Activated CD4-positive, CD25-positive, alpha-beta regulatory T cell (primary cell): ENCODE measurements around the gene GID8.
"Not testable (repeated sequence)": the region's sequence is repeated elsewhere in the genome, so short reads cannot be mapped to it uniquely, and the experiment has no call there.

Source experiments
- DNase-seq, 4 experiments: peaks; one replicate each; lab custom pipeline; 2025; lab: John Stamatoyannopoulos, UW

Gene GID8

DNA sequence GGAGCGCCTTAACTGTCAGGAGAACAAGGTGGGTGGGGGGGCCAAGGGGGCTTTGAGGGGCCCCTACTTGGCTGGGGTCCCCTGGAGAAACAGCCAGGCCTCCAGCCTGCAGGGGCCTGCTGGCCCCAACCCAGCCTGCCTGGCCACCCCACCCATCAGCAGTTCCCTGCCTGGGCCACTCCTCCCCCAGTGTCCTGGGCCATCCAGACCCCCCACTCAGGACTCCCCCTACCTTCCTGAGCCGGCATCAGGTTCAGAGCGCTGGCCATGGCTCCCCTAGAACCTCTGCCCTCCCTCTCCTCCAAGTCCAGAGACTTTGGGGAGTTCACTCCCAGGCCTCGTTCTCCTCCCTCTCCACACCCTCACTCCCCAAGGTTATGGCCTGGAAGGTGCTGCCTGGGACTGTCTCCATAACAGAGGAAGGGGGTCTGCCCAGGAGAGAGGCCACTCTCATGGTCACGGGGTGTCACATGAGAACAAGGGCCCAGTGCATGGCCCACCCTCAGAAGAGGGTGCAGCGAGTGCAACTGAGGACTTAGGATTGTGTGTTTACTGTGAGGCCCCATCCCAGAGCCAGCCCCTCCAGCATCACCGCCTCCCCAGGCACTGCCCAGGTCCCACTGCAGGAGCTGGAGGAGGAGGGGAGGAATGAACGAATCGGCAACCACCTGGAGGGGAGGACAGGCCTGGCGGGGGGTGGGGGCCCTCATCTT is 20.6 kb downstream of the GID8 start:
- no peak for DNase-seq

DNA sequence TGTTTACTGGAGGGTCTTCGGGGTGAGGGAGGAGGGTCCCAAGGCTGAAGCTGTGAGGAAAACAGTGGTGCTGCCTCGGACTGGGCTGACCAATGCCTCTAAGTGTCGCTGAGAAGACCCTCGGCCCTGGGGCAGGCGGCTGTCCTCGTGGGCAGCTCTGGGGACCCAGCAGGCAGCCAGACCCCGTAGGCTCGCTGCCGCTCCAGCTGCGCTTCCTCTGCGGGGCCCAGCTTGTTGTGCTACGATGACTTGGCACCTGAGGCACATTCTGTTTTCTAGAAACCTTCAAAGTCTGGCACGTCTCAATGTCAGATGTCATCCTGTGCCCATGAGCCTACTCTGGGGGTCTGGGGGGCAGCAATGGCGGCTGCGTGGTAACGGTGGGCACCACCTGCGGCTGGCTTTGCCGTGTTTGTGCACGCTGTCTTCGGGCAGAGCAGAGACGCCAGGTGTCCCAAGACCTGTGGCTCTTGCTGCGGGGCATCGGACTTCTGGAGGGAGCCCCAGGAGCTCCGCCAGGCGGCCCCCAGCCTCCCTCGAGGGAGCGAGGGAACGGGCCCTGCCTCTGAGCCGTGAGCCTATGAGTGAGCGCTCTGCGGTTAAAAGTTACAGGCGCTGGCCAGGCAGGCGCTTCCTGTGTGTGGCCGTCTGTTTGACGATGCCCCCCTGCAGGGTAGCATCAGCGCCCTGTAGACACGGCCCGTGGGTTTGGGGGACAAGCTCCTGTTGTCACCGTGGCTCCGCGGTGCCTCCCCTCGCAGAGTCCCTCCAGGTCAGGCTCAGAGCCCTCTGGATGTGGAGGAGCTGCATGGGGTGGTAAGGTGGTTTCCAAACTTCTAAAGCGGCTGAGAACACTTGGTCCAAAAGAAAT is 21.4 kb downstream of the GID8 start:
- DNase-seq, result no peak

- DNase-seq, result no peak
Observed at GRCh38 chr20:62959998-62960436, 22.1 kb downstream of the GID8 start.

GRCh38 chr20:62960446-62961309 is 22.7 kb downstream of the GID8 start:
- not testable (repeated sequence) for DNase-seq

DNA sequence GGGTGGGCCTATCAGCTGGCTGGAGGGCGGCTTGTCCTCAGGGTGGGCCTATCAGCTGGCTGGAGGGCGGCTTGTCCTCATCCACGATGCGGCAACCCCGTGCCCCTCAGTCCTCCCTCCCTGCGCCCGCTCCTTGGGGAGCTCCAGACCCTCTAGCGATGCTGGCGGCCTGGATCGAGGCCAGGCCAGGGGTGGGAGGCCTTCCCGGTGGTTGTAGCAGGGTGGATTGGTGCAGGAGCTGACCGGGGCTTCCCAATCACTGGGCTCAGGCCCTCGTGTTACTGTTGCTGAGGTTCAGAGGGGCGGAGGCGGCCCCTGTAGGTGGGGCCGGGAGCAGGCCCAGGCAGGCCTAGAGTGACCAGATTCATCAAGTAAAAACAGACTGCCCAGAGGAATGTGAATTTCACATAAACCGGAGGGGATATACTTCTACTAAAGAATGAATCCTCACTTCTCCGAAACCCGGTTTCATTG is 23.4 kb downstream of the GID8 start:
- DNase-seq, result no peak

- DNase-seq, result no peak
Observed at GRCh38 chr20:62961799-62962198, 23.9 kb downstream of the GID8 start.

- no peak for DNase-seq
Observed at GRCh38 chr20:62962221-62962879, 24.4 kb downstream of the GID8 start.

GRCh38 chr20:62962891-62963613 is 25.1 kb downstream of the GID8 start:
- no peak for DNase-seq

- no peak for DNase-seq
Observed at GRCh38 chr20:62963614-62964397, 25.9 kb downstream of the GID8 start.

GRCh38 chr20:62964700-62965099 is 26.8 kb downstream of the GID8 start:
- DNase-seq, result no peak

DNA sequence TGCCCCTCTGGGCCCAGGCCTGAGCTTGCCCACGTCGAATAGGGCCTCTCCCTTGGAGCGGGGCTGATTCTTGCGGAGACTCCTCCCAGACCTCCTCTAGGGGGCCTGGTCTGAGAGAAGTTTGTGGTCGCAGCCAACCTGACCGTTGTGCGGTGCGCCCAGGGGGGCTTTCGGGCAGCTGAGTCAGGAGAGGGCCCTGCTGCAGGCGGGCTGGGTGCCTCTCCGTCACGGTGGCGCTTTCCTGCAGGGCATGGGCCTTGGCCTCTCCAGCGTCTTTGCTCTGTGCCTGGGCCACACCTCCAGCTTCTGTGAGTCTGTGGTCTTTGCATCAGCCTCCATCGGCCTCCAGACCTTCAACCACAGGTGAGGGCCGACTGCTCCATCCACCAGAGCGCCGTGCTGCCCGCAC is 27.4 kb downstream of the GID8 start:
- DNase-seq, result no peak

DNA sequence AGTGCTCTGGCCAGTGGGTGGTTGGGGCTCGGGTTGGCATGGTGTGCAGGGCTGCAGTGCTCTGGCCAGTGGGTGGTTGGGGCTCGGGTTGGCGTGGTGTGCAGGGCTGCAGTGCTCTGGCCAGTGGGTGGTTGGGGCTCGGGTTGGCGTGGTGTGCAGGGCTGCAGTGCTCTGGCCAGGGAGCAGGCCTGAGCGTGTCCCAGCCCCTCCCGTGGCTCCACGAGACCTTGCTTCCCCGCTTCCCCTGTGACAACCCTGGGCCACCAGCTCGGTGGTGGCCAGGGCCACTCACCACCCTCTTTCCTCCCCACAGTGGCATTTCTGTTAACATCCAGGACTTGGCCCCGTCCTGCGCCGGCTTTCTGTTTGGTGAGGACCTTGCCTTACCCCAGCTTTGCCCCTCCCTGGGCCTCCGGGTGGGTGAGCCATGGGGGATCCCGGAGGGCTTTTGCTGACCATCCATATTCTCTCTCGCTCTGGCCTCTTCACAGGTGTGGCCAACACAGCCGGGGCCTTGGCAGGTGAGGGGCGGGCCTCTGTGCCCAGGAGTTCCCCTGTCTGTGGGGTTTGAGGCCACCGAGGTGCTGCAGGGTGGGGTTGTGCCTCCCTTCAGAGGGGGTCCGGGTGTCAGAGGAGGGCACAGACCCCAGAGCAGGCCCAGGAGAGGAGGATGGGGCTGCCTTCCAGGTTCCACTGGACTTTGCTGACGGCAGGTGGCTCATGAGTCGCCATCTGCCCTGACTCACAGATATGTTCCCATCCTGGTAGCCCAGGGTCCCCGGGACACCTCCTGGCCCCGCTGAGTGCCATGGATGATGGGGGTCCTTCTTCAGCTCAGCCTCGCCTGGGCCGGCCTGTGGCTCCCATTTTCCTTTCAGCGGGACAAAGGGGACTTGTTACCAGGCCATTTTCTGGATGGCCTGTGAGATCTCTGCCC is 28.5 kb downstream of the GID8 start:
- no peak for DNase-seq

GRCh38 chr20:62967149-62967501 is 29.2 kb downstream of the GID8 start:
- DNase-seq, result no peak

- DNase-seq, result no peak
Observed at GRCh38 chr20:62967628-62968351, 29.8 kb downstream of the GID8 start.

GRCh38 chr20:62968378-62969178 is 30.6 kb downstream of the GID8 start:
- no peak for DNase-seq

GRCh38 chr20:62969179-62969760 is 31.3 kb downstream of the GID8 start:
- DNase-seq, result no peak

GRCh38 chr20:62969939-62970306 is 32.0 kb downstream of the GID8 start:
- no peak for DNase-seq
